HepG2 (cell line): ENCODE measurements around the gene ACE. TPM values are rescaled to one million over a fixed set of nuclear protein-coding genes. Genes with fewer than 3 reads are reported as not detected.

Source experiments
- AKAP8 ChIP-seq: sonication (generic); formaldehyde crosslinking; IDR thresholded peaks from 2 replicates; pipeline ENCODE4 v1.5.1; 2020; ENCODE audit warnings: mild to moderate bottlenecking, missing genetic modification reagents
- ATAD3A ChIP-seq: sonication (generic); formaldehyde crosslinking; IDR thresholded peaks from 2 replicates; pipeline ENCODE4 v1.4.0; 2020; ENCODE audit warnings: missing genetic modification reagents
- FOSL2 ChIP-seq: sonication (generic); formaldehyde crosslinking; IDR thresholded peaks from 2 replicates; pipeline ENCODE4 v1.4.0; 2020; ENCODE audit warnings: missing genetic modification reagents
- GATAD1 ChIP-seq: IDR thresholded peaks from 2 replicates; pipeline ENCODE4 v1.6.1; 2016; ENCODE audit warnings: missing genetic modification reagents, missing compliant biosample characterization
- HOXD1 ChIP-seq: sonication (generic); formaldehyde crosslinking; IDR thresholded peaks from 2 replicates; pipeline ENCODE4 v1.5.0; 2020; ENCODE audit warnings: missing genetic modification reagents
- MYC ChIP-seq: sonication (generic); formaldehyde crosslinking; IDR thresholded peaks from 2 replicates; pipeline ENCODE4 v1.9.0; 2021; ENCODE audit warnings: missing genetic modification reagents, borderline replicate concordance
- ONECUT2 ChIP-seq: sonication (generic); formaldehyde crosslinking; IDR thresholded peaks from 2 replicates; pipeline ENCODE4 v1.4.0; 2020; ENCODE audit warnings: missing genetic modification reagents
- SAP130 ChIP-seq: IDR thresholded peaks from 2 replicates; pipeline ENCODE4 v1.6.1; 2016; ENCODE audit warnings: low read depth
- YEATS4 ChIP-seq: sonication (generic); formaldehyde crosslinking; IDR thresholded peaks from 2 replicates; pipeline ENCODE4 v1.4.0; 2020; ENCODE audit warnings: missing genetic modification reagents, borderline replicate concordance
- ZNF205 ChIP-seq: IDR thresholded peaks from 2 replicates; pipeline ENCODE4 v1.6.1; 2018; ENCODE audit warnings: missing biosample characterization, missing genetic modification reagents
- ZNF24 ChIP-seq: fragments of 450-650 bp; IDR thresholded peaks from 2 replicates; pipeline ENCODE4 v1.6.1; 2017; ENCODE audit warnings: antibody characterized with exemption, mild to moderate bottlenecking
- ZNF501 ChIP-seq: sonication (generic); formaldehyde crosslinking; IDR thresholded peaks from 2 replicates; pipeline ENCODE4 v1.5.1; 2020; ENCODE audit warnings: mild to moderate bottlenecking, moderate library complexity, missing genetic modification reagents
- ZNF652 ChIP-seq: IDR thresholded peaks from 2 replicates; pipeline ENCODE4 v1.6.1; 2016; ENCODE audit warnings: low read depth, borderline replicate concordance
- ZNF737 ChIP-seq: sonication (generic); formaldehyde crosslinking; IDR thresholded peaks from 2 replicates; pipeline ENCODE4 v1.5.0; 2020; ENCODE audit warnings: missing genetic modification reagents, mild to moderate bottlenecking, borderline replicate concordance
- polyA plus RNA-seq, 8 experiments: library from polyadenylated mRNA; depleted of rRNA in 3 of 8; stranded (reverse) in 7 of 8; unstranded in 1 of 8; fragments of >200 nt; fragmentation: Illumina TruSeq in 4 of 8; extraction: Trizol in 4 of 8; gene quantifications; 2 replicates each; pipeline versions ENCODE4 v1.2.1 to v1.2.3, GENCODE V29; 2011 to 2016; ENCODE audit warnings: low read depth in 4 of 8, missing spikeins in 1 of 8, mixed read lengths in 1 of 8; ENCODE audit not compliant: insufficient read depth in 1 of 8
- total RNA-seq, 5 experiments: library from RNA; depleted of rRNA; stranded (reverse); fragments of >200 nt; fragmentation: Illumina TruSeq; extraction: Trizol; gene quantifications; 2 replicates each; pipeline ENCODE4 v1.2.3, GENCODE V29; 2016; ENCODE audit warnings: low read depth in 1 of 5
- TF ChIP-seq, protein P1 (sequence below): sonication (generic); formaldehyde crosslinking; IDR thresholded peaks from 2 replicates; pipeline ENCODE4 v1.9.0; 2022; ENCODE audit warnings: low read depth, missing genetic modification reagents
- TF ChIP-seq, protein P2 (sequence below): sonication (generic); formaldehyde crosslinking; IDR thresholded peaks from 2 replicates; pipeline ENCODE4 v1.5.1; 2020; ENCODE audit warnings: mild to moderate bottlenecking, missing genetic modification reagents
- TF ChIP-seq, protein P3 (sequence below): sonication (generic); formaldehyde crosslinking; IDR thresholded peaks from 2 replicates; pipeline ENCODE4 v1.8.0; 2022; ENCODE audit warnings: mild to moderate bottlenecking, missing genetic modification reagents; ENCODE audit not compliant: insufficient replicate concordance
- TF ChIP-seq, protein P4 (sequence below): sonication (generic); formaldehyde crosslinking; IDR thresholded peaks from 2 replicates; pipeline ENCODE4 v1.4.0; 2020; ENCODE audit warnings: mild to moderate bottlenecking, low read depth, missing genetic modification reagents
- TF ChIP-seq, protein P5 (sequence below): sonication (generic); formaldehyde crosslinking; IDR thresholded peaks from 2 replicates; pipeline ENCODE4 v1.8.0; 2022; ENCODE audit warnings: mild to moderate bottlenecking, missing genetic modification reagents, moderate library complexity

The ACE gene
- total and polyA plus RNA-seq, 2 of the 13 experiments (the other 11 are each of a cell fraction or from before 2014, with no cell fraction given) = 0.08 to 0.13 TPM

DNA sequence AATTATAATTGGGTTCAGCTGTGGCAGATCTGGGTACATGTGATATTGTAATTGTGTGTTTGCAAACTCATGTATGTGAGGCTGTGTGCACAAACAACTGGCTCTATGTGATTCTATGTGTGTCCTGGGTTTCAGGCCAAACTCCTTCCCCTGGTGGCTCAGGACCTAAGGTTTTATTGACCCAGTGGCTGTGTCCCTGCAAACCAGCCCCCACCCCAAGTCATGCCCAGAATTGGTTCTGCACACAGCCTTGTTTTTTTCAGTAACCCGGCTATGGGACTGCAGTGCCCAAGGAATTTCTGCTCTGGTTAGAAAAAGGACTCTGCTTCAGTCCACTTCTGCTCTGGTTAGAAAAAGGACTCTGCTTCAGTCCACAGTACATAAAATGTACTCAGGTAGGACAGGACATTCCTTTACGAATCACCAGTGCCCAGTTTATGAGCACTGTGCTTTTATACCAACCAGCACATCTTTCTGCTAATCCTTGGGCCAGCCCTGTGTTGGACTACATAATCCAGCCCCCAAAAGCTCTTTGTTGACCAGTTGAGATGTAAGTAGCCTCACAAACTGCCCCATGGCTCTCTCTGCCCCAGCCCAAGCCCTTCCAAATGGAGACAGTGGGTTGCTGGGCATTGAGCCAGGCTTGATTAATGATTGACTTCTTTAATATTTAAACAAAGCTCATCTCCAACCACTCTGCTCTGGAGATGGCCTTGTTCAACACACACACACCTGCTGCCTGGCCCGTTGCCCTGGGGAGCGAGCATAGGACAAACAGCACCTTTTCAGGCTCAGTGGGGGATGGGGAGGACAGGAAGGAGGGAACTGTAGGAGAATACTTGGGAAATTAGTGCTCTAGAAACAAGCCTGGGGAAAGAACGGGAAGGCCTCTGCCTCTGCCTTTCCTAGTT lies 43.4 kb downstream of the ACE start (continued):
- TF ChIP-seq, protein P1, sequence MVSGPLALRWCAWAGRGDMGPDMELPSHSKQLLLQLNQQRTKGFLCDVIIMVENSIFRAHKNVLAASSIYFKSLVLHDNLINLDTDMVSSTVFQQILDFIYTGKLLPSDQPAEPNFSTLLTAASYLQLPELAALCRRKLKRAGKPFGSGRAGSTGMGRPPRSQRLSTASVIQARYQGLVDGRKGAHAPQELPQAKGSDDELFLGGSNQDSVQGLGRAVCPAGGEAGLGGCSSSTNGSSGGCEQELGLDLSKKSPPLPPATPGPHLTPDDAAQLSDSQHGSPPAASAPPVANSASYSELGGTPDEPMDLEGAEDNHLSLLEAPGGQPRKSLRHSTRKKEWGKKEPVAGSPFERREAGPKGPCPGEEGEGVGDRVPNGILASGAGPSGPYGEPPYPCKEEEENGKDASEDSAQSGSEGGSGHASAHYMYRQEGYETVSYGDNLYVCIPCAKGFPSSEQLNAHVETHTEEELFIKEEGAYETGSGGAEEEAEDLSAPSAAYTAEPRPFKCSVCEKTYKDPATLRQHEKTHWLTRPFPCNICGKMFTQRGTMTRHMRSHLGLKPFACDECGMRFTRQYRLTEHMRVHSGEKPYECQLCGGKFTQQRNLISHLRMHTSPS (CRISPR knock-in tag) = 0 out of 2 replicates have a peak, but pooled peaks have one; percentile 38
- TF ChIP-seq ZNF737 (CRISPR knock-in tag) = no peak
- 0 out of 2 replicates have a peak, but pooled peaks have one; percentile 55 for TF ChIP-seq YEATS4 (CRISPR knock-in tag)
- TF ChIP-seq ATAD3A (CRISPR knock-in tag) = no peak
- TF ChIP-seq ZNF501 (CRISPR knock-in tag) = peak; percentile 92
- TF ChIP-seq, protein P2, sequence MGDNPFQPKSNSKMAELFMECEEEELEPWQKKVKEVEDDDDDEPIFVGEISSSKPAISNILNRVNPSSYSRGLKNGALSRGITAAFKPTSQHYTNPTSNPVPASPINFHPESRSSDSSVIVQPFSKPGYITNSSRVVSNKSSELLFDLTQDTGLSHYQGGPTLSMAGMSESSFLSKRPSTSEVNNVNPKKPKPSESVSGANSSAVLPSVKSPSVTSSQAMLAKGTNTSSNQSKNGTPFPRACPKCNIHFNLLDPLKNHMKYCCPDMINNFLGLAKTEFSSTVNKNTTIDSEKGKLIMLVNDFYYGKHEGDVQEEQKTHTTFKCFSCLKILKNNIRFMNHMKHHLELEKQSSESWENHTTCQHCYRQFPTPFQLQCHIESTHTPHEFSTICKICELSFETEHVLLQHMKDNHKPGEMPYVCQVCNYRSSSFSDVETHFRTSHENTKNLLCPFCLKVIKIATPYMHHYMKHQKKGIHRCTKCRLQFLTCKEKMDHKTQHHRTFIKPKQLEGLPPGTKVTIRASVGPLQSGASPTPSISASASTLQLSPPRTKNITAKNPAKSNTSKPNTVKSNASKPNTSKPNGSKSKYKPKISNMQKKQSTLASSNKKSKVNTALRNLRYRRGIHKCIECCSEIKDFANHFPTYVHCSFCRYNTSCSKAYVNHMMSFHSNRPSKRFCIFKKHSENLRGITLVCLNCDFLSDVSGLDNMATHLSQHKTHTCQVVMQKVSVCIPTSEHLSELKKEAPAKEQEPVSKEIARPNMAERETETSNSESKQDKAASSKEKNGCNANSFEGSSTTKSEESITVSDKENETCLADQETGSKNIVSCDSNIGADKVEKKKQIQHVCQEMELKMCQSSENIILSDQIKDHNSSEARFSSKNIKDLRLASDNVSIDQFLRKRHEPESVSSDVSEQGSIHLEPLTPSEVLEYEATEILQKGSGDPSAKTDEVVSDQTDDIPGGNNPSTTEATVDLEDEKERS (CRISPR knock-in tag) = peak; percentile 20; the same call in 1 of the 2 replicates
- peak; percentile 73; the same call in 1 of the 2 replicates for TF ChIP-seq MYC (CRISPR knock-in tag)
- peak; percentile 67 for TF ChIP-seq FOSL2 (CRISPR knock-in tag)
- TF ChIP-seq, protein P3, sequence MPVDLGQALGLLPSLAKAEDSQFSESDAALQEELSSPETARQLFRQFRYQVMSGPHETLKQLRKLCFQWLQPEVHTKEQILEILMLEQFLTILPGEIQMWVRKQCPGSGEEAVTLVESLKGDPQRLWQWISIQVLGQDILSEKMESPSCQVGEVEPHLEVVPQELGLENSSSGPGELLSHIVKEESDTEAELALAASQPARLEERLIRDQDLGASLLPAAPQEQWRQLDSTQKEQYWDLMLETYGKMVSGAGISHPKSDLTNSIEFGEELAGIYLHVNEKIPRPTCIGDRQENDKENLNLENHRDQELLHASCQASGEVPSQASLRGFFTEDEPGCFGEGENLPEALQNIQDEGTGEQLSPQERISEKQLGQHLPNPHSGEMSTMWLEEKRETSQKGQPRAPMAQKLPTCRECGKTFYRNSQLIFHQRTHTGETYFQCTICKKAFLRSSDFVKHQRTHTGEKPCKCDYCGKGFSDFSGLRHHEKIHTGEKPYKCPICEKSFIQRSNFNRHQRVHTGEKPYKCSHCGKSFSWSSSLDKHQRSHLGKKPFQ (CRISPR knock-in tag) = peak; percentile 81
- peak; percentile 73 for TF ChIP-seq ZNF205 (CRISPR knock-in tag)
- no peak for TF ChIP-seq AKAP8 (CRISPR knock-in tag)
- no peak for TF ChIP-seq ONECUT2
- TF ChIP-seq, protein P4, sequence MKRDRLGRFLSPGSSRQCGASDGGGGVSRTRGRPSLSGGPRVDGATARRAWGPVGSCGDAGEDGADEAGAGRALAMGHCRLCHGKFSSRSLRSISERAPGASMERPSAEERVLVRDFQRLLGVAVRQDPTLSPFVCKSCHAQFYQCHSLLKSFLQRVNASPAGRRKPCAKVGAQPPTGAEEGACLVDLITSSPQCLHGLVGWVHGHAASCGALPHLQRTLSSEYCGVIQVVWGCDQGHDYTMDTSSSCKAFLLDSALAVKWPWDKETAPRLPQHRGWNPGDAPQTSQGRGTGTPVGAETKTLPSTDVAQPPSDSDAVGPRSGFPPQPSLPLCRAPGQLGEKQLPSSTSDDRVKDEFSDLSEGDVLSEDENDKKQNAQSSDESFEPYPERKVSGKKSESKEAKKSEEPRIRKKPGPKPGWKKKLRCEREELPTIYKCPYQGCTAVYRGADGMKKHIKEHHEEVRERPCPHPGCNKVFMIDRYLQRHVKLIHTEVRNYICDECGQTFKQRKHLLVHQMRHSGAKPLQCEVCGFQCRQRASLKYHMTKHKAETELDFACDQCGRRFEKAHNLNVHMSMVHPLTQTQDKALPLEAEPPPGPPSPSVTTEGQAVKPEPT = no peak
- TF ChIP-seq SAP130 (CRISPR knock-in tag) = peak; percentile 93
- TF ChIP-seq, protein P5, sequence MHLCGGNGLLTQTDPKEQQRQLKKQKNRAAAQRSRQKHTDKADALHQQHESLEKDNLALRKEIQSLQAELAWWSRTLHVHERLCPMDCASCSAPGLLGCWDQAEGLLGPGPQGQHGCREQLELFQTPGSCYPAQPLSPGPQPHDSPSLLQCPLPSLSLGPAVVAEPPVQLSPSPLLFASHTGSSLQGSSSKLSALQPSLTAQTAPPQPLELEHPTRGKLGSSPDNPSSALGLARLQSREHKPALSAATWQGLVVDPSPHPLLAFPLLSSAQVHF (CRISPR knock-in tag) = no peak
- TF ChIP-seq HOXD1 (CRISPR knock-in tag) = peak; percentile 61; the same call in 1 of the 2 replicates
- no peak for TF ChIP-seq ZNF24
- peak; percentile 39 for TF ChIP-seq GATAD1 (CRISPR knock-in tag)
- no peak for TF ChIP-seq ZNF652 (CRISPR knock-in tag)
